AG09309 (cell line): Measurements from ENCODE around the gene TSTD1.

Experiments used
- DNase-seq: peaks from one replicate; pipeline ENCODE4 v3.0.0-alpha.2; 2010; ENCODE audit warnings: low read depth
- H3K4me3 ChIP-seq: 2 replicates; pipeline ENCODE4 v1.5.1; 2011; ENCODE audit warnings: mild to moderate bottlenecking, low read depth, low read length, moderate library complexity; ENCODE audit not compliant: control insufficient read depth
- TF ChIP-seq, protein P1 (sequence below): IDR thresholded peaks from 2 replicates; pipeline ENCODE4 v1.5.1; 2011; ENCODE audit warnings: mild to moderate bottlenecking, low read depth, low read length, inconsistent platforms; ENCODE audit not compliant: insufficient read depth, control insufficient read depth; ENCODE audit errors: missing control alignments

The TSTD1 gene

DNA sequence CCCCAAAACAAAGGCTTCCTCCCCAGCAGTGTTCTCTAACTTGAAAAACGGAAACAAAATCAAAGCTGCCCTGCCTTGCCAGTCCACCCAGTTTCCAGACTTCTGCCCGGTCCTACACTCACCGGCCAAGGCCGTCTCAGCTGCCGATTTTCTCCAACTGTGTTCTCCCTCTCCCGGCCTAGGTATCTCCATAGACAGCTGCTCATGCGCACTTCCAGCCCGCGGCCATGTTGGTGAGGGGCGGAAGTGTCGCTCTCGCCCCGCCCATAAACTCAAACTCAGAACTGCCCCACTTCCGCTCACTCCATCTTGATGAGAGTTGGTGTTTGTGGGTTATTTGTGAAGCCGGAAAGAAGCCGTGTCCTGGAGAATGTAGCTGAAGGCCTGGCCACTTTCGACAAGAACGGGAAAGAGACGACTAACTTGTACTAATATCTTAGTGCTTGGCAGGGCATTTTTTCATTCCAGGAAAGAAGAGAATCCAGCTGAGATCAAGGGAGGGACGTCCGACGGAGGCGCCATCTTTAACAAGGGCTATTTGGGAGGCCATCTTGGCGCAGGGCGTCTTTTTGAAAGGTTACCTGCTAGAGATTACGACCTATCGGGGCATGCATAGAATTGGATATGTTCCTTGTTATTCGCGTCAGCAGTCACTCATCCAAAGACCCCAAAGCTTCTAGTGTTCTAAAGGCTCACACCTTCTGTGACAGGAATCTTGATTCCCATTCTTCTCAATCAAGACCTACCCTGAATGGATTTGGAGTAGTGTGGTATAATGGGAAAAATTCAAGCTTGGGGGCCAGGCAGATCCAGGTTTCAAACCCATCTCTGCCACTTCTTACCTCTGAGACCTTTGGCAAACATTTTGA lies 7.2 kb upstream of the TSTD1 start, which contains the start of gene USF1:
USF1 (minus strand) TSS at position 242 of the 869 bp plus-strand sequence. CDS start 2,702 bp downstream, outside the sequence.
- peak; percentile 78 for DNase-seq
- peak within 1 kb of the TSS; percentile 96 for H3K4me3 ChIP-seq
- TF ChIP-seq, protein P1, sequence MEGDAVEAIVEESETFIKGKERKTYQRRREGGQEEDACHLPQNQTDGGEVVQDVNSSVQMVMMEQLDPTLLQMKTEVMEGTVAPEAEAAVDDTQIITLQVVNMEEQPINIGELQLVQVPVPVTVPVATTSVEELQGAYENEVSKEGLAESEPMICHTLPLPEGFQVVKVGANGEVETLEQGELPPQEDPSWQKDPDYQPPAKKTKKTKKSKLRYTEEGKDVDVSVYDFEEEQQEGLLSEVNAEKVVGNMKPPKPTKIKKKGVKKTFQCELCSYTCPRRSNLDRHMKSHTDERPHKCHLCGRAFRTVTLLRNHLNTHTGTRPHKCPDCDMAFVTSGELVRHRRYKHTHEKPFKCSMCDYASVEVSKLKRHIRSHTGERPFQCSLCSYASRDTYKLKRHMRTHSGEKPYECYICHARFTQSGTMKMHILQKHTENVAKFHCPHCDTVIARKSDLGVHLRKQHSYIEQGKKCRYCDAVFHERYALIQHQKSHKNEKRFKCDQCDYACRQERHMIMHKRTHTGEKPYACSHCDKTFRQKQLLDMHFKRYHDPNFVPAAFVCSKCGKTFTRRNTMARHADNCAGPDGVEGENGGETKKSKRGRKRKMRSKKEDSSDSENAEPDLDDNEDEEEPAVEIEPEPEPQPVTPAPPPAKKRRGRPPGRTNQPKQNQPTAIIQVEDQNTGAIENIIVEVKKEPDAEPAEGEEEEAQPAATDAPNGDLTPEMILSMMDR: no peak

DNA sequence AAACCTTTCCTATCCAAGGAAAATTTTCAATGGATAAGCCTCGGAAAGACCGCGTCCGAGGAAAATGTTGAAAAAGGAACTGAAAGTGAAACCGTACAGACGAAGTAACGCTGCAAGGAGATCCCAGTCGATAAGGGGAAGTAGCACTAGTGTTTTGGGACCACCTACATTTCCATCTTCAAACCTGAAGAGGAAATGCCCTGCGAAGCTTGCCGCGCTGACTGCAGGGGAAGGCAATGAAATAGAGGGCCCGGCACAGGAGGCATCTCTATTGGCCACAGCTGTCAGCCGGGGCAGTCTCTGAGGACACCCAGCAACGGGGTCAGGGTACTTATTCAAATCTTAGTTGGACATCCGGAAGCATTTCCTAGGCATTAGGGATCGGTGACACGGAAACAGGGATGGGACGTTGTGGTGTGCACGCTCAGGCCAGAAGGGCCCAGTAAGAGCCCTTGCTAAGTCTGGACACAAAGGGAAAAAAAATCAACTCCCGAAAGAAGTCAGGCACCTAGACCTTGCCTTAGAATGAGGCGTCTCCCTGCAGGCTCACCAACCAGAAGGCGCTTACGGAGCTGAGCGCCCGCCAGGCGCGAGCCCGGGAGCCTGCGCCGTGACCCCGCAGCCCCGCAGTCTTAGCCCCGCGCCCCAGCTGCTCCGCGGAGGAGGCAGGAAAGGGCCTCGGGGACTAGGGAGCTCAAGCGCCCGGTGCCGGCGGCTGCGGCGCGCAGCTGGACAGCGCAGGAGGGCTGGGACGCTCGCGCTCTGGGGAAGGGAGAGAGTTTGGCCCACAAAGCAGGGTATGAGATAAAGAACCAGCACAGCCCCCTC lies 6.4 kb upstream of the TSTD1 start:
- DNase-seq: no peak
- TF ChIP-seq, protein P1: no peak
- peak overlapping the region; percentile 96 for H3K4me3 ChIP-seq

DNA sequence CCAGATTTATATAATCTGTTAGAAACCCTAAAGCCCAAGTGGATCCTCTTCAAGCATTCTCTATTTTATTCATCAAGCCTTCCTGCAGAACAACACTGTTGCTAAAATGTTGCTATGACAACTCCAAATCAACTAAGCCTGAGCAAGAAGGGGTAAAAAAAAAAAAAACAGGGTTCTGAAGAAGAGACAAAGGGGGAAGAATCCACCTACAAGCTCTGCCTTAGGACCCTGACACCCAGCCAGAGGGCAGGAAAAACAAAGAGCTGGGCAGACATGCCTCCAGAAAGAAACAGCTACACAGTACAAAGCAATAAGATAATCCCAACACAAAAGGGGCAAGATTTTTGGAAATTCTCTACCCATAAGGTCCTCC lies 5.8 kb upstream of the TSTD1 start:
- TF ChIP-seq, protein P1: no peak
- DNase-seq: no peak
- H3K4me3 ChIP-seq: peak overlapping the region; percentile 96

DNA sequence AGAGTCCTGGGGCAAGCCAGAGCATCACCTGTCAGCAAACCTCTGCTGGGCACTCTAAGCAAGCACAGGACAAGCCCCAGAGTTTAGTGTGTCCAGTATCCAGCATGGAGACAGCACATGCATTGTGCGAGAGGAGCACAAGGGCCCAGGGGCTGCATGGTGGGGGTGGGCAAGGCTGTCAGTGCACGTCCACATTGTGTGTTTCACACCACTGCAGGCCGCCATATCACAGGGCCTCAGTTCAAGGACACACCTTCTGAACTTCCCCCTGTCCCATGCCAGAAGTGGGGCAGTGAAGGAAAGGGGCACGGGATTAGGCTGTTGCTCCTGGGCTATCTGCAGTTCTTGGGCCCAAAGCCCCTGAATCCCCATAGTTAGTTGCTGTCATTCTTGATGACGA lies 782 bp upstream of the TSTD1 start:
- H3K4me3 ChIP-seq: no peak overlapping the region
- no peak for DNase-seq
- TF ChIP-seq, protein P1: no peak

DNA sequence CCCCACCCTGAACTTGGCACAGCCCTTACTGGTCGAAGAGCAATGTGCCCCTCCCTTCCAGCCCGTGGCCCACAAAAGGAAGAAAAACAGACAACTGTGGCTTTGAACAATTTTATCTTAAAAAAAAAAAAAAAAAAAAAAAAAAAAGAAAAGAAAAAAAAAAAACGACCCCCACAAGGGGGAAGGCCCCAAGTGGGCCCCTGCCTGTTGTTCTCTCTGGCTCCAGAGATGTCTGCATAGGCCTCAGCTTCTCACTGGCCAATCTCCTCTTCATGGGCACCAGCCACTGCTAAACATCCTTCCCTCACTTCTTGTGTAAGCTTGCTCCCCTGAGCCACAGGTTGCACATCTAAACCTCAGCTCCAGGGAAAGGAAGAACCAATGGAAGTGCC lies 386 bp upstream of the TSTD1 start:
- H3K4me3 ChIP-seq: no peak overlapping the region
- DNase-seq: no peak
- TF ChIP-seq, protein P1: no peak

DNA sequence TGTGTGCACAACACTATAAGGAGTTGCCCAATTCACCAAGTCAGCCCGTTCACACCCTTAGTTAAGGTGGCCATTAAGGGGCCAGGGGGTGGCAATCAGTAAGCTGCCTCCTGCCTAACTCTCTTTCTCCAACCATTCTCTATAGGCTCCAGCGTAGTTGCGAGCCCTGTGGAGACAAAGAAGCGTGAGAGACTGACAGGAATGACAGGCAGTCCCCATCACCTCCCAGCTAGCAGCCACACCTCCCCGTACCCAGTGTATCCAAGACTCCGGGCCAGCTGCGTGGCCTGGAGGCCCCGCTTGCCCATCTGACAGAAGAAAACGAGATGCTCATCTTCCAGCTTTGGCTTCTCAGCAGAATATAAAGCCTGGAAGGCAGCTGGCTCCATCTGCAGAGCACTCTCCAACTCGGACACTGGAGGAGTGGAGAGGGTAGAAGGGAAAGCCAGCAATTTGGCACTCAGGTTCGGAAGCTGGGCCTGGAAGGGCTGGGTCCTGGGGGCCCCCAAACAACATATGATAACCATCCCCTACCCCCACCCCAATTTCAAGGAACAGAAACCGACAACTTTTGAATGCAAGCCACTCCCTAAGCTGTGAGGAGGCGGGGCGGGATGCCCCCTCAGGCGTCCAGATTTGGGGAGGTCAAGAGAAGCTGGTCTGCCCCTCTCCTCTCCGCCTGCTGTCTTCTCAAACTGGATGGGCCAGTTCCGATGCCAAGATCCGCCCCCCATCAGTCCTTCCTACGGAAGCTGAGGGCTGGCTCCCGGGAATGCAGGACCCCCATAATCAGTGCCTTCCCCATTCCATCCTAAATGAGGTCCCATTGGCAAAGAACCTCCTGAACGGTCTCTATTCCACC lies 872 bp downstream of the TSTD1 start:
- TF ChIP-seq, protein P1: no peak
- H3K4me3 ChIP-seq: no peak overlapping the region
- DNase-seq: no peak
